Measurements from ENCODE around the gene RASSF5. TPM values are rescaled to one million over a fixed set of nuclear protein-coding genes. Genes with fewer than 3 reads are reported as not detected.

Gene RASSF5
- total and polyA plus RNA-seq, 9 of the 15 experiments (the other 6 are each of a cell fraction or from before 2014, with no cell fraction given) = 6.1 to 41.0 (median 25.2) TPM

- TF ChIP-seq HDGF (IDR thresholded peaks at IDR 0.05) (no peak), HDAC8 (tag; IDR thresholded peaks at IDR 0.05) (no peak), SMARCC2 (IDR thresholded peaks at IDR 0.05; ENCODE audit: low read depth) (peak; percentile 68; the same call in 1 of the 2 replicates), MAFG (tag; conservative IDR thresholded peaks at IDR 0.05) (peak; percentile 55), SAP30 (IDR thresholded peaks at IDR 0.05; ENCODE audit: borderline replicate concordance, insufficient read depth, low read depth, low read length, poor library complexity, severe bottlenecking) (peak; percentile 48), ZFX (CRISPR knock-in tag; IDR thresholded peaks at IDR 0.05) (no peak), ZNF124 (CRISPR knock-in tag; IDR thresholded peaks at IDR 0.05) (no peak), TFAP4 (CRISPR knock-in tag; IDR thresholded peaks at IDR 0.05; ENCODE audit: borderline replicate concordance) (peak; percentile 39; the same call in 1 of the 2 replicates), ZNF253 (CRISPR knock-in tag; conservative IDR thresholded peaks at IDR 0.05) (no peak), MTF1 (CRISPR knock-in tag; IDR thresholded peaks at IDR 0.05; ENCODE audit: borderline replicate concordance) (no peak), ZSCAN32 (CRISPR knock-in tag; IDR thresholded peaks at IDR 0.05) (no peak), ZZZ3 (IDR thresholded peaks at IDR 0.05) (no peak), CTCFL (IDR thresholded peaks at IDR 0.05; ENCODE audit: borderline replicate concordance, insufficient read depth, low read depth, low read length, poor library complexity, severe bottlenecking) (peak; percentile 44), MYNN (IDR thresholded peaks at IDR 0.05) (peak; percentile 56; the same call in 1 of the 2 replicates), MYNN (CRISPR knock-in tag; IDR thresholded peaks at IDR 0.05) (no peak), ELK1 (CRISPR knock-in tag; IDR thresholded peaks at IDR 0.05) (no peak), ZNF644 (tag; IDR thresholded peaks at IDR 0.05; ENCODE audit: low read depth) (no peak), ZNF766 (CRISPR knock-in tag; conservative IDR thresholded peaks at IDR 0.05) (peak; percentile 29; the same call in 1 of the 2 replicates), ZNF668 (CRISPR knock-in tag; IDR thresholded peaks at IDR 0.05) (no peak), TAF1 (IDR thresholded peaks at IDR 0.05; ENCODE audit: control insufficient read depth, extremely low read depth, insufficient read depth, low read length, severe bottlenecking) (peak; percentile 9), EP300 (IDR thresholded peaks at IDR 0.05; ENCODE audit: low read length) (peak; percentile 44; the same call in 1 of the 2 replicates)
Observed at GRCh38 chr1:206469933-206470691, 37.2 kb upstream of the RASSF5 start, which contains the start of gene IKBKE (continued).

Measured in K562 (cell line).